Glutamatergic neuron (in vitro differentiated cells): ENCODE data around the gene LMTK3. TPM values are rescaled to one million over a fixed set of nuclear protein-coding genes. Genes with fewer than 3 reads are reported as not detected.

Experiments
- DNase-seq: peaks from one replicate; pipeline ENCODE4 v3.0.0; 2022
- H3K27ac Mint-ChIP-seq: one replicate; pipeline ENCODE4 v1.8.0; 2020; ENCODE audit warnings: mild to moderate bottlenecking, mixed read lengths, inconsistent platforms; ENCODE audit not compliant: unreplicated experiment
- H3K27me3 Mint-ChIP-seq: one replicate; pipeline ENCODE4 v1.8.0; 2020; ENCODE audit warnings: mild to moderate bottlenecking, moderate library complexity, mixed read lengths, inconsistent platforms; ENCODE audit not compliant: unreplicated experiment
- H3K36me3 Mint-ChIP-seq: one replicate; pipeline ENCODE4 v1.8.0; 2020; ENCODE audit warnings: mild to moderate bottlenecking, mixed read lengths, inconsistent platforms; ENCODE audit not compliant: unreplicated experiment
- H3K4me1 Mint-ChIP-seq: one replicate; pipeline ENCODE4 v1.8.0; 2020; ENCODE audit warnings: mild to moderate bottlenecking, low read depth, mixed read lengths, inconsistent platforms; ENCODE audit not compliant: unreplicated experiment
- H3K4me3 Mint-ChIP-seq: one replicate; pipeline ENCODE4 v1.8.0; 2020; ENCODE audit warnings: mild to moderate bottlenecking, mixed read lengths, inconsistent platforms; ENCODE audit not compliant: unreplicated experiment
- H3K9me3 Mint-ChIP-seq: one replicate; pipeline ENCODE4 v1.8.0; 2020; ENCODE audit warnings: mild to moderate bottlenecking, moderate library complexity, mixed read lengths, inconsistent platforms; ENCODE audit not compliant: unreplicated experiment
- CTCF ChIP-seq: fragments of 200-600 bp; sonication (generic); IDR thresholded peaks from one replicate; pipeline ENCODE4 v1.5.0; 2021; ENCODE audit not compliant: partially characterized antibody, unreplicated experiment
- total RNA-seq: library from RNA; stranded (reverse); fragmentation: NEBNext Ultra II Directional; extraction: Animal tissue kit (Norgen Biotek cat#: 25700); gene quantifications from one replicate; pipeline ENCODE4 v1.2.1, GENCODE V29; 2021; ENCODE audit not compliant: unreplicated experiment

The LMTK3 gene
- total RNA-seq, 1 donor from 2014 or later, result 36.3 TPM

- Mint-ChIP-seq H3K9me3 (peaks cover 13% of the 10 kb centered on the region), H3K36me3 (no peaks in the 10 kb centered on the region), H3K27me3 (peaks cover 25% of the 10 kb centered on the region), H3K4me3 (no peak overlapping the region), H3K27ac (no peak overlapping the region), H3K4me1 (peaks cover 4% of the 10 kb centered on the region)
- TF ChIP-seq CTCF, result no peak
- DNase-seq, result no peak
Measured at GRCh38 chr19:48496959-48497727, 14.5 kb downstream of the LMTK3 start.

GRCh38 chr19:48495396-48495795, 16.2 kb downstream of the LMTK3 start:
- Mint-ChIP-seq H3K27me3 (peaks cover 32% of the 10 kb centered on the region), H3K4me1 (peaks cover 14% of the 10 kb centered on the region), H3K27ac (no peak overlapping the region), H3K36me3 (no peaks in the 10 kb centered on the region), H3K4me3 (peak overlapping the region; percentile 2), H3K9me3 (peaks cover 13% of the 10 kb centered on the region)
- DNase-seq, result no peak
- TF ChIP-seq CTCF, result no peak

GRCh38 chr19:48493718-48494401, 17.8 kb downstream of the LMTK3 start:
- Mint-ChIP-seq H3K36me3 (no peaks in the 10 kb centered on the region), H3K27me3 (peaks cover 32% of the 10 kb centered on the region), H3K4me1 (peaks cover 14% of the 10 kb centered on the region), H3K4me3 (peak overlapping the region; percentile 70), H3K9me3 (peaks cover 11% of the 10 kb centered on the region), H3K27ac (no peak overlapping the region)
- TF ChIP-seq CTCF, result no peak
- no peak for DNase-seq

- Mint-ChIP-seq H3K9me3 (peaks cover 14% of the 10 kb centered on the region), H3K36me3 (no peaks in the 10 kb centered on the region), H3K4me3 (peak overlapping the region; percentile 63), H3K27me3 (peaks cover 36% of the 10 kb centered on the region), H3K4me1 (peaks cover 14% of the 10 kb centered on the region), H3K27ac (peak overlapping the region; percentile 52)
- TF ChIP-seq CTCF, result no peak
- DNase-seq, result peak; percentile 91
Measured at GRCh38 chr19:48492925-48493717, 18.5 kb downstream of the LMTK3 start.
